NCI-H748 (cell line): ENCODE measurements around the gene TAS2R10.

ENCODE experiments used
- DNase-seq: peaks from one replicate; lab custom pipeline; 2025; ENCODE audit not compliant: unreplicated experiment; lab: John Stamatoyannopoulos, UW

The TAS2R10 gene

DNA sequence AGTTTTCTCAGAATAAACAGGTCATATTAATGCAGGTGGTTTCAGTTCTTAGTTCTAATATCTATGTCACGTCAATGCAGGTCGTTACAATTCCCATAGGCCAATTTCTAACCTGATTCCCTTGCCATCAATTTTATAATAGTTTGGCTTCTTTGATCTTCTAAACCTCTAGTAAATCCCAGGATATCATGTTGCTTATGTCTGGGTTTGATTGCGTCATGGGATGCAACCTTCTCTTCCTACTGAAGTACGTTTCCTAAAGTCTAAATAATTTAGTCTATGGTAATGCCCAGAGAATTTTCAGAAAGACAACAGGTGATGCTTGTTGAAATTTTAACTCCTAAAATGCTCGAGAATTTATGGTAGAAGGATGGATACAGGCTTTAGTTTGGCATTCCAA is 42.9 kb downstream of the TAS2R10 start:
- no peak for DNase-seq

DNA sequence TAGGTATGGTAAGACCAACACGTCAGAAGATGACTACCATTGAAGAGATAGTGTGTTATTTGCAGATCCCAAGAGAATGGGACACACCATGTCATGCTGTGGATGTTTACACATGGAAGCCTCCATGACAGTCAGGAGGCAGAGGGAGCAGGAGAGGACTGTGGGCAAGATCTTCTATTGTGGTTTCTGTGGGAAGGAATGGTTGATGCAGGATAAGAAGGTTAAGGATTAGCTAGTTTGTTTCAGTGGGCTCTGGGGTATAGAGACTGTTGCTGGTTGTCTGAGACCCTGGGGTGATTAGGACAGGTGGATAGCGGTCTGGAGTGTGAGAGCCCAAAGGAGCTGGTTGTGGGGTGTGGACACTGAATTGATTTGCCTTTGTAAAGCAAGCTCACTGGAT is 47.1 kb downstream of the TAS2R10 start:
- DNase-seq = no peak
